Measurements from ENCODE around the gene MTHFD1L.
"Not testable (repeated sequence)": the region's sequence is repeated elsewhere in the genome, so short reads cannot be mapped to it uniquely, and the experiment has no call there.

Gene MTHFD1L

GRCh38 chr6:151095538-151096254 is 230.2 kb downstream of the MTHFD1L start:
- no peak for DNase-seq (ENCODE audit: low spot score)

DNA sequence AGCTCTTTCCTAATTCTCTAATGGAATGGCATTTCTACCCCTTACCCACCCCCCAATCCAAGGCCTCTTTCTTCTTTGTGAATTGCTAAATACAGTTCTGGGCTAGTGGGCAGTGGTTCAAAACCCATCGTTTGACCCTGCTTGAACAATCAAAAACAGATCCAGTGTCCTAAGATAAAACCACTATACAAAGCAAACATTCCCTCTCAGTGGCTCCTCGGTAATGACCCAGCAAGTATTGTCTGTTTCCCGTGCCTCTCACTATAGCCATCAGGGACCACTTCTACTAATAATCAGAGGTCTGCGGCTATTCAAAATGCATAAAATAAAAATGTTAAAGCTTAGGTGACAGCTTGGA is 230.7 kb downstream of the MTHFD1L start:
- DNase-seq (ENCODE audit: low spot score): no peak

GRCh38 chr6:151096691-151097606 is 231.4 kb downstream of the MTHFD1L start:
- DNase-seq (ENCODE audit: low spot score): no peak

- DNase-seq (ENCODE audit: low spot score): no peak
These were observed 232.7 kb downstream of the MTHFD1L start for GRCh38 chr6:151098166-151098565.

GRCh38 chr6:151100326-151100725 is 234.8 kb downstream of the MTHFD1L start:
- no peak for DNase-seq (ENCODE audit: low spot score)

DNA sequence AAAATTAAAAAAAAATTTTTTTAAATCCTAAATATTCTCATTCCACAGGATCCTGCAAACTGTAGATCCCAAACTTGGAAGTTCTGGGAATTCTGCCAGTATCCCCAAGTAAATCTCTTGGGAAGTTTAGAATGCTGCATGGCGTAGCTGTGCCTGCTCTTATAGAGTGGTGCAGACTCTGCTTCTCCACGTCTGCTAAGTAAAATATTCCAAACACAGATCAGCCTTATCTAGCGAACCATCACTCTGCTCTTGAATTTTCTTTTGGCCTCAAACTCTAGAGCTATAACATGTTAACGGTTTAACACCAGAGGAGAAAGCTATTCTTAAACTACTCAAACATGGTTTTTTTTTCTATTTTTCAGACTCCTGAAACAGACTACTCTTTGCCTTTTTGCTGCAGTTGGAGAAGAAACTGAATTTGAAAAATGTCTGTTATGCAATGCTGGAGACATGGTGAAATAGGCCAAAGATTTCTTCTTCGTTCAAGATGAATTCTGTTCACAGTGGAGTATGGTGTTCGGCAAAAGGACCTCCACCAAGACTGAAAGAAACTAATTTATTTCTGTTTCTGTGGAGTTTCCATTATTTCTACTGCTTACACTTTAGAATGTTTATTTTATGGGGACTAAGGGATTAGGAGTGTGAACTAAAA is 235.8 kb downstream of the MTHFD1L start:
- DNase-seq (ENCODE audit: low spot score): no peak

- DNase-seq (ENCODE audit: low spot score): no peak
These were observed 236.6 kb downstream of the MTHFD1L start for GRCh38 chr6:151101816-151102694.

- DNase-seq (ENCODE audit: low spot score): no peak
These were observed 237.8 kb downstream of the MTHFD1L start for GRCh38 chr6:151103266-151103665.

DNA sequence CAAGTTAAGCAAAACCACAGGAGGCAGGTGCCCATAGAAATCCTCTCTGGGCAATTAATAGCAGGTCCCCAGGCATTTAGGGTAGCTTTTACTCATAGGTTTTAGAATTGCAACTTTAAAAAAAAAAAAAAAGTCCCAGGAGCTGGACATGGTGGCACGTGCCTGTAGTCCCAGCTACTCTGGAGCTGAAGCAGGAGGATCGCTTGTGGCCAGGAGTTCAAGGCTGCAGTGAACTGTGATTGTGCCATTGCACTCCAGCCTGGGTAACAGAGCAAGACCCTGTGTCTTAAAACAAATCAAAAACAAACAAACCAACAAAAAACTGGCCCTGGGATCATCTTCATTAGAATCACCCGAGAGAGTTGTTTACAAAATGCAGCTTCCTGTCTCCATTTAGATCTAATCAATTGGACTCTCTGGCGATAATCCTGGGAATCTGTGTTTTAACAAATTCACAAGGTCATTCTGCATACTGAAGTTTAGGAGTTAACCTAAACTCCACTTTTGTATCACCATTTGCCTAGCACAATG is 242.5 kb downstream of the MTHFD1L start:
- DNase-seq (ENCODE audit: low spot score): no peak

DNA sequence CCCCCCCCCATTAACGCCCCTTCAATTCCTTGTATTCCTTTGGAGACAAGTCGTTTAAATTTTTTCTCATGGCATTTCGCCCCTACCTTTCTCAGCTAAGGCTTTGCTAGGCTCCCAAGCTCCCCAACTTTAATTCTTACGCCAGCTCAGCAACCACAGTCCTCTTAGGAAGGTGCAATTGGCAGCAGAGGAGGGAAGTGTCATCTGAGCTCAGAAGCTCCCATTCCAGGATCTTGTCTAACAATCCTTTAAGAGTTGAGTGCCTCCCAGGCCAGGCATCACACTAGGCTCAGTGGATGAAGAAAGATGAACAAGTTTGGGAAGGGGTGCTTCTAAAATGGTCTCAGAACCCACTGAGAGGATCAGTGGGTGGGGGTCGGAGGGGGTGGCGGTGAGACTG is 243.0 kb downstream of the MTHFD1L start:
- no peak for DNase-seq (ENCODE audit: low spot score)

- DNase-seq (ENCODE audit: low spot score): no peak
These were observed 243.9 kb downstream of the MTHFD1L start for GRCh38 chr6:151109361-151109760.

DNA sequence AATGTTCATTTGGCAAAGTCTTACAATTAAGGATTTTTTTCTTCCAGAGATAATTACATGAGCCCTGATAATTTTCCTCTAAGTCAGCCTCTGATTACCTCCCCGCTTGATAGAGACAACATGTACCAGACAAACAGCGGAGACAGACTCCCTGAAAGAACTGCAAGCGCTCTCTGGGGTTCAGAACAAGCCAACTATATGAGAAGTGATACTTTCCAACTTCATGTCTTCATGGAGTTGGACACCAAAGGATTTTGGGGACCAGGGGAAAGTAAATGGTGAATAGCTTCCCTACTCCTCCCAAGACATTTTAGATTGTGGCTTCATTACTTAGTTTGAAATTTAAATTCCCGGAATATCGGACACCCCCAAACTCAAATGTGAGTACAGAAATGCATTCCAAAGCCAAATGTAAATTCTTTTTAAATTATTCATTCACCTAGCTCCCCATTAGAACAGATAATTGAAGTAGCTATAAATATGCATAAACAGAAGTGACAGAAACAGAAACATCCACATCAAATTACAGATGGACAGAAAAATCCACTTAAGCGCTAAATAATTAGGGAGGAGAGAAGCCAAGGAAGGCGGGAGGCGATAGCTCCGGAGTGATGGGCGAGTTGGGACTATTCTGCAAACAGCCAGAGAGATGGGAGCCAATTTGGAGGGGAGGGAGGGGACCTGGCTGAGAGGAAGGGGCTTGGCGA is 244.5 kb downstream of the MTHFD1L start:
- DNase-seq (ENCODE audit: low spot score): no peak

DNA sequence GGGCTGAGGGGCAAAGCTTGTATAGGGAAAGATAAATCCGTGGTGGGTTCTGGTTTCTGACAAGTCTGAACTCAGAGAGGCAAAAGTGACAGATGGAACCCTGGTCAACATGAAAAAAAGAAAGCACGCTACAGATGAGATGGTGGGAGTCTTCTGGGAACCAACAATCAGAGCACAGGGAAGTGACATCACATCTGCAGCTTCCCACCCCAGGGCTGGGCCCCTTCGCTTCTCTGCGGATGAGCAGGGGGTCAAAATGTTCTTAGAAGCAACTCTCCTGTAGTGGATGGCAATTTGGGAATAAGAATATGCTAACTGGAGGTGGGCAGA is 245.0 kb downstream of the MTHFD1L start:
- no peak for DNase-seq (ENCODE audit: low spot score)

DNA sequence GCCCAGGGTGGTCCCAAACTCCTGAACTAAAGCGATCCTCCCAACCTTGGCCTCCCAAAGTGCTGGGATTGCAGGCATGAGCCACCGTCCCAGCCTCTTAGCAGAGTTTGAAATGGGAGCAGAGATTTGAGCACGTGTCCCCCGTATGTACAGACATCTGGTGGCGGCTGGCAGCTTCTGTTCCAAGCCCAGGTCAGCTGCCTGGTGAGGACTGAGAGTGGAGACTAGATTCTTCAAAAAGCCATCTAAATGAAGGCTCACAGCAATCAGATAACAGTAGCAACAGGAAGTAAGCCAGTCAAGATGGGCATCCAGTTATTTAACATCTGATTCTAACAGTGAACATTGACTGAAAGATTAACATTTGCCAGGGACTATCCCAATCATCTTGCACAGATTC is 246.2 kb downstream of the MTHFD1L start:
- no peak for DNase-seq (ENCODE audit: low spot score)

GRCh38 chr6:151112130-151112529 is 246.6 kb downstream of the MTHFD1L start:
- DNase-seq (ENCODE audit: low spot score): no peak

- DNase-seq (ENCODE audit: low spot score): not testable (repeated sequence)
These were observed 247.4 kb downstream of the MTHFD1L start for GRCh38 chr6:151112884-151113283.

DNA sequence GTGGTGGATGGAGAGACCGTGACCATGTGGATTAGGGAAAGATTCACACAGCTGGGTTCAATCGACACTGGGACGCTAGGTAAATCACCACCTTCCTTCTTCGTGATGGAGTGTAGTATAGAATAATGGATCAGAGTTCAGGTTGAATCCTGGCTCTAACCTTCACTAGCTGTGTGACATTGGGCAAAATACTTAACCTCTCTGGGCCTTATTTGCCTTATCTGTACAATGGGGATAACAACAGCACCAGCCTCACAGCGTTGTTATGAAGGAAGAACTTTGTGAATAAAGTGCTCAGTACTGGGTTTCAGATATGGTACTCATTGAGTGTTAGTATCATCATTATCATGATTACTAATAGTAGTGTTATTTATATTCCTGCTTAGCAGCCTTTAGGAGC is 248.1 kb downstream of the MTHFD1L start:
- no peak for DNase-seq (ENCODE audit: low spot score)

DNA sequence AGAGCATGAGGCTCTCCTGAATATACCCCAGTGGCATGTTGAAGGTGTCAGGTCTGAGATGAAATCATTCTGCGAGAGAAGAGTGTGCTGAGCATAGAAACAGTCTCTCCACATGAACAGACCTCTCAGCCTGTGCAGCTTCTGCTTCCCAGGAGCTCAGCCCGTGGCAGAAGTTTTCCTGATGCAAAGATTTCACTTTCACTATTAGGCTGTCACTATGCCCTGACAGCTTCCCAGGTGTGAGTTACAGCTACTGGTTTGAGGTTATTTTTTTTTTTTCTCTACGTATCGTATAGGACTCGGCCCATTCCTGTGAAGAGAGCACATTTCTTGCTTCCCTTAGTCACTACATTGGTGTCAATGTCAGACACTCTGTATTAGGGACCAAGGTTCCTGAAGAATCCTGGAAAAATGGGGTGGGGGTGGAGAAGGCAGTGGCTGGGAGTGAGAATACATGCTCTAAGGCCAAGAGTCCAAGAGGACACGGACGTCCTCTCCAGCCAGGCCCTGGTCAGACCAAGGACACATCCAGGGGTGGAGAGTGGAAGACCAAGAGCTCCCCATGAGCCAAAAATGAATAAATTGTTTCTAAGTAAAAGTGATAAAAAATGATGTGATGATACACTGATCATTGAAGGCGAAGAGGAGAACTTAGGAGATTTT is 253.1 kb downstream of the MTHFD1L start:
- DNase-seq (ENCODE audit: low spot score): no peak

- no peak for DNase-seq (ENCODE audit: low spot score)
These were observed 254.5 kb downstream of the MTHFD1L start for GRCh38 chr6:151119823-151120524.

- DNase-seq (ENCODE audit: low spot score): no peak
These were observed 256.4 kb downstream of the MTHFD1L start for GRCh38 chr6:151121900-151122299.

Data from hepatic stellate cell (primary cell).